Thoracic aorta (tissue), 2 donors: ENCODE results near the gene PTGS1. TPM values are rescaled to one million over a fixed set of nuclear protein-coding genes. Genes with fewer than 3 reads are reported as not detected.
A peak's percentile ranks its signal among the peaks of the same experiment; 100 is the strongest.

Experiments used
- ATAC-seq: fragments of 150-250 bp; one replicate; pipeline ENCODE4 v1.8.0; 2017; ENCODE audit warnings: low read depth; ENCODE audit not compliant: insufficient number of reproducible peaks, low FRiP score
- DNase-seq: peaks from one replicate; pipeline ENCODE4 v3.0.0-alpha.2; 2020; ENCODE audit warnings: low spot score
- H3K27ac ChIP-seq, 2 donors: fragments of 200-600 bp; sonication (generic); 1 replicate in 1 of 2; 2 replicates in 1 of 2; pipeline ENCODE4 v1.5.1; 2016; ENCODE audit warnings: mild to moderate bottlenecking in 2 of 2, moderate library complexity in 2 of 2
- H3K27me3 ChIP-seq: fragments of 200-600 bp; sonication (generic); replicated peaks from 2 replicates; pipeline ENCODE4 v1.6.0; 2016; ENCODE audit warnings: mild to moderate bottlenecking; ENCODE audit not compliant: insufficient read depth
- H3K36me3 ChIP-seq: fragments of 200-600 bp; sonication (generic); one replicate; pipeline ENCODE4 v1.5.1; 2016
- H3K4me1 ChIP-seq, 2 donors: fragments of 200-600 bp; sonication (generic); 1 replicate in 1 of 2; 2 replicates in 1 of 2; pipeline versions ENCODE4 v1.5.1 to v1.6.0; 2016; ENCODE audit warnings: low read depth in 2 of 2, mild to moderate bottlenecking in 1 of 2; ENCODE audit not compliant: control insufficient read depth in 1 of 2
- H3K4me3 ChIP-seq: fragments of 200-600 bp; sonication (generic); 2 replicates; pipeline ENCODE4 v1.5.1; 2016; ENCODE audit warnings: mild to moderate bottlenecking
- H3K9me3 ChIP-seq: fragments of 200-600 bp; sonication (generic); 2 replicates; pipeline ENCODE4 v1.5.1; 2016
- CTCF ChIP-seq: fragments of 200-600 bp; sonication (generic); IDR thresholded peaks from one replicate; pipeline ENCODE4 v1.5.1; 2019; ENCODE audit warnings: antibody characterized with exemption
- total RNA-seq, 2 donors: library from RNA; depleted of rRNA; stranded (reverse); fragments of >200 nt; gene quantifications; one replicate each; pipeline versions ENCODE4 v1.1.0 to v1.2.3, GENCODE V29; 2016

PTGS1 gene
- total RNA-seq, 2 donors from 2014 or later: 10.8 to 13.8 TPM

GRCh38 chr9:122347348-122348287 lies 23.2 kb upstream of the PTGS1 start:
- Histone ChIP-seq H3K36me3 (no peaks in the 10 kb centered on the region), H3K4me1 (peaks cover 5 to 13% of the 10 kb centered on the region in 2 donors), H3K27ac (peak overlapping the region in 1 of 2 donors; percentile 32), H3K4me3 (peak overlapping the region; percentile 82), H3K27me3 (no peaks in the 10 kb centered on the region), H3K9me3 (no peaks in the 10 kb centered on the region)
- TF ChIP-seq CTCF: no peak
- ATAC-seq: no peak
- no peak for DNase-seq

GRCh38 chr9:122348288-122348777 lies 22.5 kb upstream of the PTGS1 start:
- no peak overlapping the region for H3K27ac ChIP-seq
- H3K36me3 ChIP-seq: no peaks in the 10 kb centered on the region
- TF ChIP-seq CTCF: no peak
- H3K4me3 ChIP-seq: no peak overlapping the region
- ATAC-seq (no peak), DNase-seq (no peak)
- no peaks in the 10 kb centered on the region for H3K9me3 ChIP-seq
- H3K4me1 ChIP-seq: peaks cover 5 to 13% of the 10 kb centered on the region in 2 donors
- no peaks in the 10 kb centered on the region for H3K27me3 ChIP-seq

- ATAC-seq (no peak), DNase-seq (no peak)
- H3K27ac ChIP-seq: no peak overlapping the region
- no peaks in the 10 kb centered on the region for H3K27me3 ChIP-seq
- H3K36me3 ChIP-seq: no peaks in the 10 kb centered on the region
- peaks cover 5 to 13% of the 10 kb centered on the region in 2 donors for H3K4me1 ChIP-seq
- no peak for TF ChIP-seq CTCF
- H3K9me3 ChIP-seq: no peaks in the 10 kb centered on the region
- H3K4me3 ChIP-seq: no peak overlapping the region
Observed at GRCh38 chr9:122348791-122349190, 22.0 kb upstream of the PTGS1 start.

GRCh38 chr9:122349201-122349600 lies 21.6 kb upstream of the PTGS1 start:
- Histone ChIP-seq H3K27me3 (no peaks in the 10 kb centered on the region), H3K27ac (no peak overlapping the region), H3K4me1 (peaks cover 5 to 13% of the 10 kb centered on the region in 2 donors), H3K9me3 (no peaks in the 10 kb centered on the region), H3K36me3 (no peaks in the 10 kb centered on the region), H3K4me3 (no peak overlapping the region)
- DNase-seq (no peak), ATAC-seq (no peak)
- no peak for TF ChIP-seq CTCF

GRCh38 chr9:122350577-122351355 lies 20.1 kb upstream of the PTGS1 start:
- no peak overlapping the region for H3K4me3 ChIP-seq
- ATAC-seq: no peak
- H3K27ac ChIP-seq: no peak overlapping the region
- no peaks in the 10 kb centered on the region for H3K36me3 ChIP-seq
- peaks cover 5 to 13% of the 10 kb centered on the region in 2 donors for H3K4me1 ChIP-seq
- no peaks in the 10 kb centered on the region for H3K27me3 ChIP-seq
- no peaks in the 10 kb centered on the region for H3K9me3 ChIP-seq
- TF ChIP-seq CTCF: peak; percentile 94
- no peak for DNase-seq
